Urothelium cell line (cell line): ENCODE measurements around the gene PRKCH.
A peak's percentile ranks its signal among the peaks of the same experiment; 100 is the strongest.

Source experiments
- DNase-seq: peaks from one replicate; pipeline ENCODE4 v3.0.0; 2011; ENCODE audit warnings: low spot score, mixed read lengths
- FAIRE-seq: peaks from 2 replicates; lab custom pipeline; 2011; peaks lifted over from hg19 to GRCh38; lab: Jason Lieb, UNC

Gene PRKCH

DNA sequence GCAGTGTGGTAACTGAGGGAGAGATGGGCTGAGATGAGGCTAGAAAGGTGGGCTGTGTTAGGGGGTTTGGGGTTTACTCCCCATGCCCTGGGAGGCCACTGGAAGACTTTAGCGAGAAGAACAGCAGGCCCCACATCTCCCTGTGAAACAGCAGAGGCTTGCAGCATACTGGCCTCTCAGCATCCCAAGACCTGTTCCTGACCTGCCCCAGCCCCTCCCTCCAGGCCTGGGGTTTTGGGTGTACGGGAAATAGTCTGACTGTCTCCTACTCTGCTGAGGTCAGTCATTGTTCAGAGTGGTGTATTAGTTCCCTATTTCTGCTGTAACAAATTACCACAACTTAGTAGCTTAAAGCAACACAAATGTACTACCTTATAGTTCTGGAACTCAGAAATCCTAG, 270.5 kb downstream of the PRKCH start:
- FAIRE-seq (peak; percentile 84), DNase-seq (no peak)

- FAIRE-seq: no peak
- no peak for DNase-seq
These were observed 272.0 kb downstream of the PRKCH start for GRCh38 chr14:61593330-61593729.

GRCh38 chr14:61596990-61597389, 275.6 kb downstream of the PRKCH start:
- no peak for FAIRE-seq
- no peak for DNase-seq

DNA sequence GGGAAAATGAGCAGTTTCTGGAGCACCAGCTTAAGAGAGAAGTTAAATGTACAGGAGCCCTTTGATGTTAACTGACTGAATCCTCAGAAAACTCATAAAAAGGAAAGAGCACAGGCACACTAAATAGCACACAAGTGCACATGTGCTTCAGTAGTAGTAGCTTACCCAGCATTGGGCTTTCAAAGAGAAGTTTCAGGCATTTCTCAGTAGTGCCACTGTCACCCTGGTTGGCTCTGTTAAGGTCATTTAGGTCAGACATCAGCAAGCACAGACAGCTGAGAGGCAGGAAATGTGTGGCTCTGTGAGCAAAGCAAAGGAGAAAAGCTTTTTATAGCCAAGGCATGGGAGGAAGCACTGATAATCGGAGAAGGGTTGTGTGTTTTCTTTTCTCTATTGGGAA, 277.6 kb downstream of the PRKCH start:
- no peak for DNase-seq
- peak; percentile 13 for FAIRE-seq

DNA sequence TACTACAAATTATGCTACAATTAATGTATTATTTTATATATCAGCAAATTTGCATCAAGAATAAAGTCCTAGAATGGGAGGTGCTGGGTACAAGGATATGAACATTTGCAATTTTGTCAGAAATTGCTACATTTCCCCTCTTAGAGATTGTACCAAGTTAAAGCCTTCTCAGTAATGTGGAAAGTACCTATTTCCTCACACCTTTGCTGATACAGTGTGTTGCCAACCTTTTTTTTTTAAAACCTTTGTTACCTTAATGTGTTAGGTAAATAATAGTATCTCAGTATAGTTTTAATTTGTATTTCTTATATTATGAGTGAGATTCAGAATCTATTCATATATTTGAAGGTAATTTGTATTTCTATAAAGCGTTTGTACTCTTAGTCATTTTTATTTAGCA, 278.6 kb downstream of the PRKCH start:
- DNase-seq: no peak

More for the DNA sequence above, 278.6 kb downstream of the PRKCH start:
- FAIRE-seq: no peak
